ENCODE results near the gene RDH5. TPM values are rescaled to one million over a fixed set of nuclear protein-coding genes. Genes with fewer than 3 reads are reported as not detected.

Gene RDH5
- total RNA-seq, 1 donor from 2014 or later: 3.0 TPM

GRCh38 chr12:55706568-55707218 lies 13.5 kb upstream of the RDH5 start:
- H3K4me1 ChIP-seq: peaks cover 29% of the 10 kb centered on the region
- no peak overlapping the region for H3K27ac ChIP-seq
- TF ChIP-seq CTCF (IDR thresholded peaks at IDR 0.05): no peak
- no peak for TF ChIP-seq EZH2phosphoT487 (IDR thresholded peaks at IDR 0.05)
- TF ChIP-seq EZH2 (IDR thresholded peaks at IDR 0.05): no peak

GRCh38 chr12:55707219-55707671 lies 12.9 kb upstream of the RDH5 start:
- peaks cover 8% of the 10 kb centered on the region for H3K36me3 Mint-ChIP-seq
- Histone ChIP-seq H3K4me1 (peaks cover 29% of the 10 kb centered on the region), H2AFZ (replicated peaks) (peak overlapping the region; percentile 82), H3F3A (ENCODE audit: low read depth) (peaks cover 14% of the 10 kb centered on the region), H3K4me2 (peak overlapping the region; percentile 97), H3K27ac (no peak overlapping the region), H4K20me1 (ENCODE audit: low read depth) (peaks cover 18% of the 10 kb centered on the region), H3K9ac (peak overlapping the region; percentile 48), H3K36me3 (no peaks in the 10 kb centered on the region), H3K9me3 (ENCODE audit: low read depth) (no peaks in the 10 kb centered on the region), H3K27me3 (peaks cover 26% of the 10 kb centered on the region), H3K4me3 (peak overlapping the region; percentile 90), H3K79me2 (ENCODE audit: low read depth) (peaks cover 38% of the 10 kb centered on the region)
- DNase-seq (ENCODE audit: low spot score): peak; percentile 55
- no peak overlapping the region for H3K27ac Mint-ChIP-seq
- peak overlapping the region; percentile 98 for H3K4me3 Mint-ChIP-seq
- H3K4me1 Mint-ChIP-seq: peaks cover 52% of the 10 kb centered on the region
- H3K27me3 Mint-ChIP-seq (ENCODE audit: insufficient read depth, low read depth): peaks cover 12% of the 10 kb centered on the region
- TF ChIP-seq EZH2 (IDR thresholded peaks at IDR 0.05): no peak
- H3K9me3 Mint-ChIP-seq: no peaks in the 10 kb centered on the region

More at GRCh38 chr12:55706568-55707218, 13.5 kb upstream of the RDH5 start:
- peak overlapping the region; percentile 98 for H3K4me3 Mint-ChIP-seq
- Histone ChIP-seq H3K4me3 (peak overlapping the region; percentile 90), H3K27me3 (peaks cover 20% of the 10 kb centered on the region), H3K9me3 (ENCODE audit: low read depth) (no peaks in the 10 kb centered on the region), H3K4me2 (peak overlapping the region; percentile 97), H4K20me1 (ENCODE audit: low read depth) (peaks cover 18% of the 10 kb centered on the region), H2AFZ (replicated peaks) (peak overlapping the region; percentile 82), H3K79me2 (ENCODE audit: low read depth) (peaks cover 38% of the 10 kb centered on the region), H3F3A (ENCODE audit: low read depth) (peaks cover 14% of the 10 kb centered on the region), H3K9ac (peak overlapping the region; percentile 48), H3K36me3 (no peaks in the 10 kb centered on the region)
- DNase-seq (ENCODE audit: low spot score): peak; percentile 21
- H3K27me3 Mint-ChIP-seq (ENCODE audit: insufficient read depth, low read depth): peaks cover 12% of the 10 kb centered on the region
- peaks cover 52% of the 10 kb centered on the region for H3K4me1 Mint-ChIP-seq
- no peak overlapping the region for H3K27ac Mint-ChIP-seq
- peaks cover 10% of the 10 kb centered on the region for H3K36me3 Mint-ChIP-seq
- H3K9me3 Mint-ChIP-seq: no peaks in the 10 kb centered on the region

GRCh38 chr12:55707841-55708694 lies 12.1 kb upstream of the RDH5 start, which contains the start of gene ITGA7:
TSS of gene ITGA7 (minus strand) at chr12:55707904. CDS start at chr12:55707682, 222 bp downstream.
- Histone ChIP-seq H3K79me2 (ENCODE audit: low read depth) (peaks cover 38% of the 10 kb centered on the region), H3K4me2 (peak within 1 kb of the TSS; percentile 97), H3K9ac (peak within 1 kb of the TSS; percentile 48), H3K36me3 (no peaks in the 10 kb centered on the region), H3K9me3 (ENCODE audit: low read depth) (no peaks in the 10 kb centered on the region), H3K4me1 (peaks cover 29% of the 10 kb centered on the region), H3F3A (ENCODE audit: low read depth) (peaks cover 14% of the 10 kb centered on the region), H2AFZ (replicated peaks) (peak within 1 kb of the TSS; percentile 86), H3K27me3 (peaks cover 31% of the 10 kb centered on the region), H4K20me1 (ENCODE audit: low read depth) (peaks cover 18% of the 10 kb centered on the region), H3K27ac (no peak within 1 kb of the TSS), H3K4me3 (peak within 1 kb of the TSS; percentile 90)
- Mint-ChIP-seq H3K4me1 (peaks cover 52% of the 10 kb centered on the region), H3K9me3 (no peaks in the 10 kb centered on the region), H3K27ac (peak within 1 kb of the TSS; percentile 9), H3K27me3 (ENCODE audit: insufficient read depth, low read depth) (peaks cover 12% of the 10 kb centered on the region), H3K4me3 (peak within 1 kb of the TSS; percentile 98), H3K36me3 (peaks cover 1% of the 10 kb centered on the region)
- TF ChIP-seq CTCF (IDR thresholded peaks at IDR 0.05): no peak
- TF ChIP-seq EZH2 (IDR thresholded peaks at IDR 0.05): no peak
- no peak for TF ChIP-seq EZH2phosphoT487 (IDR thresholded peaks at IDR 0.05)
- DNase-seq (ENCODE audit: low spot score): peak; percentile 97

Measured in neural progenitor cell (in vitro differentiated cells).